Activated CD4-positive, CD25-positive, alpha-beta regulatory T cell treated with anti-CD3 and anti-CD28 coated beads, Interleukin-2, amount 50 U/mL, for 24 hours (primary cell): ENCODE results near the gene POU4F3.
"Not testable (repeated sequence)": the region's sequence is repeated elsewhere in the genome, so short reads cannot be mapped to it uniquely, and the experiment has no call there.

Experiments used
- ATAC-seq, 2 donors: fragments of 150-1000 bp; cut with Tn5 transposase; one replicate each; pipeline ENCODE4 v1.10.0; 2021; ENCODE audit warnings: mild to moderate bottlenecking in 1 of 2, moderate library complexity in 1 of 2

POU4F3 gene, protein sequence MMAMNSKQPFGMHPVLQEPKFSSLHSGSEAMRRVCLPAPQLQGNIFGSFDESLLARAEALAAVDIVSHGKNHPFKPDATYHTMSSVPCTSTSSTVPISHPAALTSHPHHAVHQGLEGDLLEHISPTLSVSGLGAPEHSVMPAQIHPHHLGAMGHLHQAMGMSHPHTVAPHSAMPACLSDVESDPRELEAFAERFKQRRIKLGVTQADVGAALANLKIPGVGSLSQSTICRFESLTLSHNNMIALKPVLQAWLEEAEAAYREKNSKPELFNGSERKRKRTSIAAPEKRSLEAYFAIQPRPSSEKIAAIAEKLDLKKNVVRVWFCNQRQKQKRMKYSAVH

DNA sequence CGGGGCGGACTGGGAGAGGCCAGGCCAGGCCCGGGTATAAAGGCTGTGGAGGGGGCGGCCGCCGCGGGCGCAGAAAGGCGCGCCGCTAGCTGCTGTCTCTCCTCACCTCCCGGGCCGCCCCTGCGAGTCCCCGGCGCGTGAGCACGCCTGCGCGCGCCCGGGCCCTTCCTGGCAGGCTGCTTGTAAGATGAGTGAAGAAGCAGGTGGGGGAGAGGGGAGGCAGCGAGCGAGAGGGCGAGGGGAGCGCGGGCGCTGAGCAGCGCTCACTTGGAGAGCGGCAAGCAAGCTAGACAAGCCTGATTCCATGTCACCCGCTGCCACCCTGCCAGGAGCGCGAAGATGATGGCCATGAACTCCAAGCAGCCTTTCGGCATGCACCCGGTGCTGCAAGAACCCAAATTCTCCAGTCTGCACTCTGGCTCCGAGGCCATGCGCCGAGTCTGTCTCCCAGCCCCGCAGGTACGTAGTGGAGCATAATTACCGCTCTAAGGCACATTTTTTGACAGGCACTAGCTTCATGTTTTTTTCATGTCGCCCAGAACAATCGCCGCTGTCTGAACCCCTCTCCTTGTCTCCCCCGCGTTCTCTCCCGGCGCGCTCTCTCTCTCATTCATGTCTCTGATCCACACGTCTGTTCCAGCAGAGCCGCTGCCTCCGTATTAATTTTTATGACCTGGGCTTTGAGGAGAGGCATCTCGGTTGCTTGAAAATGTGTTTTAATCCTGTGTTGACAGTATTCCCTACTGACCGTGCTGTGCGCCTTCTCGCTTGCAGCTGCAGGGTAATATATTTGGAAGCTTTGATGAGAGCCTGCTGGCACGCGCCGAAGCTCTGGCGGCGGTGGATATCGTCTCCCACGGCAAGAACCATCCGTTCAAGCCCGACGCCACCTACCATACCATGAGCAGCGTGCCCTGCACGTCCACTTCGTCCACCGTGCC is at the start of gene POU4F3:
Gene POU4F3 (plus strand): TSS at position 66 of the 941 bp plus-strand sequence. CDS start 274 bp downstream, at position 340.
- no peak for ATAC-seq

DNA sequence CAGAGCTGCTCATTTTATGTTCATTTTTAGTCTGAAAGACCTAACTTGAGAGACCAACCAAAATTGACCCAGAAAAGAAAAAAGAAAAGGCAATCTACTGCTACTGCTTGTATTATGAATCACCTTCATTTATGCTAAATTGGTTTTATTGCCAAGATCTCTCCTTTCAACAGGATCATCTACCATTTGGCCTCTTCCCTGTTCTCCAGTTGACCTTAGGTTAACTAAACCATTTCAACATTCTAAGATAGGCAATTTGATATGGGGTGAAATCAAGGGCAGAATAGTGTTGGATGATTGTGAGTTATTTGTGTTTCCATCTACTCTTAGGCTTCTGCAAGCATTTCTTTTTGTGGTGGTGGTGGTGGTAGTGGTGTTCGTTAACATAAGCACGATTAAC is 48.3 kb upstream of the POU4F3 start:
- no peak for ATAC-seq

DNA sequence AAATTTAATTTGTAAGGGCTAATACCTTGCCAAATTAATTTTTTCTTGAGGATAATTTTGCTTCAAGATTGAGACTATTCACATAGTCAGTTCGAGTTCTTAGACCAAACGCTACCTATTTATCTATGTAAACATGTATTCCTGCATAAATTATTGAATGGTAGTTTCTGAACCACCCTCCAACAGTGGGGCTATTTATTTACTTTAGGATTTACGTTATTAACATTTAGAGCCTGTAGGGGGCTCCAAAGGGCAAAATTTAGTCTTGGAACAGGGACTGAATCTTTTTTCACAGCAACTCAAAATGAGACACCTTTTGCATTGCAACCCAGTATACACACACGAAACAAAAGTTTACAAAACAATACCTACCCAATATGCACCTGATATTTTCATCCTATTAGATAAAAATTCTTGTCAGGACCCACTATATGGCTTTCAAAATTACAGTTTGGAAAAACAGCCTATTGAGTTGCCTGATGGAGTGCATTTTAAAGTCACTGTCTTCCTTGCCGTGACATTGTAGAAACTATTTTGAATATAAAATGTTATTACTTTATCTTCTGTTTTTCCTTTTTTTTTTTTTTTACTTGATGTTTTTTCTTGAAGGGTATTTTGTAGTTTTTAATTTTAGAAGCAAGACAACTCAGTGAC is 47.1 kb upstream of the POU4F3 start:
- ATAC-seq, result peak; percentile 49 to 53

DNA sequence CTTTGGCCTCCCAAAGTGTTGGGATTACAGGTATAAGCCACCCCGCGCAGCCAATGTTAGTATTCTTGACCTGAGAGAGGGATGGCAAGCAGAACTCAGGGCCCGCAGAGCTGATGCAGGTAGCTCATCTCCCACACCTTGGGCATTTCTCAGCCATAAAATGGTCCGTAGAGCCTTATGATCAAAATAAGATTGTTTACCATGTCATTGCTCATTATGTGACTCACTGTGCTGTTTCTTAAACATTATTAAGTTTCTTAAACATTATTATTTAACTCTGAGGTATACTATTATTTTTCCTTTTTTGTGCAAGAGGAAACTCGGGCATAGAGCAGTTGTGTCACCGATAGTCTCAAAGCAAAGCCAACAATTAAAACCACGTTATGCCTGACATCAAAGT is 42.4 kb upstream of the POU4F3 start:
- no peak for ATAC-seq

DNA sequence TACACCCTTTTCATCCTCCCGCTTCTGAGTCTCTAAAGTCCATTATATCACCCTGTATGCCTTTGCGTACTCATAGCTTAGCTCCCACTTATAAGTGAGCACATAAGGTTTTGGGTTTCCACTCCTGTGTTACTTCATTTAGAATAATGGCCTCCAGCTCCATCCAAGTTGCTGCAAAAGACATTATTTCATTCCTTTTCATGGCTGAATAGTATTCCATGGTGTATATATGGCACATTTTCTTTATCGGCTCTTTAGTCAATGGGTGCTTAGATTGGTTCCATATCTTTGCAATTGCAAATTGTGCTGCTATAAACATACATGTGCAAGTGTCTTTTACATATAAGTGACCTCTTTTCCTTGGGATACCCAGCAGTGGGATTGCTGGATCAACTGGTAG is 39.7 kb upstream of the POU4F3 start:
- not testable (repeated sequence) for ATAC-seq

DNA sequence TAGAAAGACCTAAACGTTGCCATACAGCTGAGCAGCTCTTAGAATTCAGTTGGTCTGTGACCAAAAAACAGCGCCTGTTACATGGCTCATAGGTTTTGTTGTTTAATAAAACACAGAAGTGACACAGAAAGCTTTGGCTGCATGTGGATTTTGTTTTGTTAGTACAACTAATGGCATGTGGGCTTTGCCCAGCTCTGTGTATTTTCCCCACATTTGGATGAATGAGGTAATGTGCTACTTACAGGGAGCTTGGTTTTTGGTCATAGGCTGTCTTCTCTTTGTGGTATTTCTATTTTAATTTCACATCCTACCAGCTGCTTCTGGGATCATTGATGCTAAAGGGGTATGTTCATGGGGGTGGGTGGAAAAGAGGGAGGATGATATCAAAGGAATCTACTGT is 37.0 kb upstream of the POU4F3 start:
- no peak for ATAC-seq

DNA sequence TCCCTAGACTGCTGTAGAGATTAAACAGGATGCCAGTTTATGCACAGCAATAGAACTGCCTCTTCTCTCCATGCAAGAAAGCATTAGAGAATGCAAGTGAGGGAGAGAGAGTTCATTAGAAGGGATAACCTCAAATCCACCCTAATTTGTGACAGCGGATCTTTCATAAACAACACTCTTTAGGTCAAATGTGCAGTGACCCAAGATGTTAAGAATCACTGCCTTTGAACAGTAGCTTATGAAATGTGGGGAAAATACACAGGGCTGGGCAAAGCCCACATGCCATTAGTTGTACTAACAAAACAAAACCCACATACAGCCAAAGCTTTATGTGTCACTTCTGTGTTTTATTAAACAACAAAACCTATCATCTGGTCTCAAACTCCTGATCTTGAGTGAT is 36.2 kb upstream of the POU4F3 start:
- no peak for ATAC-seq

DNA sequence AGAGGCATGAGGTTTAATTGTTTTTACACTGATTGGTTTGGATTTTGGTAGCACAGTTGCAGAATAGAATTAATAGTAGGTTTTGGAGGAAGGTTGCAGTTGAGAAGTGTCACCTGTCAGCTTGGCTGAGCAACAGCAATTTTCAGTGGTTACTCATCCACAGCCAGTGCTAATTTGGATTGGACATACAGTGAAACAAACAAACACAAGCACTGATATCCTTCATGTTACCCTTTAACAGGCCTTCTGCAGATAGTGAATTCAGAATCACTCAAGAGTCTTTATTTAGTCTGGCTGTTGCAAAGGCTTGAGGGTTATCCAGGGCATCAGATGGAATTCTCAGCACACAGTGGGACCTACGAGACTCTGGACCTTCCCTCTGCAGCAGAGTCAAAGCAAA is 31.8 kb upstream of the POU4F3 start:
- no peak for ATAC-seq

DNA sequence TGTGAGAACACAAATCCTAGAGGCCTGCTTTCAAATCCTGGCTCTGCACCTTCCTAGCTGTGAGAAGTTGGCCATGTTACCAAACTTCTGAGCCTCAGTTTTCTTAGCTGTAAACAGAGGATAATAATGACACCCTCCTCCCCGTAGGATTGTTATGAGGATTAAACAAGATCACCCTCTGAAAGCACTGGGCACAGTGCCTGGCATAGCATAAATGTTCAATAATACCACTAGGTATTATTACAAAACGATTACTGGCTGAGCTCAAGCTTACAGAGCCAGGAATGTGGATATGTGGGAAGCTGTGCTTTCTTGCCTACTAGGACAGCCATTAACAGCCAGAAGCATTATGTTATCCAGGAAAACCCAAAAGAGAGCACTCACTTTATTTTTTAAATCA is 30.8 kb upstream of the POU4F3 start:
- no peak for ATAC-seq

DNA sequence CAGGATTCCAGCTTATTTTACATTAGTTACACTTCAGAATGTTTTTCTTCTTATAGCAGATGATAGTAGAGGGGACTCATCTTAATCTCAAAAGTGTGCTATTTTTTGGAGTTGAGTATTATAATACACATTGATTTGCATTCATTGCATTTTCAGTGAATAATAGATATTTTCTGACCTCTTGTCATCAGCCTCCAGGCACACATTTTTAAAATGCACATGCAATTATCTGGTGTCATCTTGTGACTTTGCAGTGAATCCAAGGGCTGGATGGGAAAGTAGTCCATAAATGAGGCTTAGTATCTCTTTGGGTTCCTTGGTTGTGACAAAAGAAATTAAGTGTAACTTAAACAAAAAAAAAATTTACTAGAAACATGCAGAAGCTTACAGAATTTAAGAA is 28.1 kb upstream of the POU4F3 start:
- no peak for ATAC-seq

DNA sequence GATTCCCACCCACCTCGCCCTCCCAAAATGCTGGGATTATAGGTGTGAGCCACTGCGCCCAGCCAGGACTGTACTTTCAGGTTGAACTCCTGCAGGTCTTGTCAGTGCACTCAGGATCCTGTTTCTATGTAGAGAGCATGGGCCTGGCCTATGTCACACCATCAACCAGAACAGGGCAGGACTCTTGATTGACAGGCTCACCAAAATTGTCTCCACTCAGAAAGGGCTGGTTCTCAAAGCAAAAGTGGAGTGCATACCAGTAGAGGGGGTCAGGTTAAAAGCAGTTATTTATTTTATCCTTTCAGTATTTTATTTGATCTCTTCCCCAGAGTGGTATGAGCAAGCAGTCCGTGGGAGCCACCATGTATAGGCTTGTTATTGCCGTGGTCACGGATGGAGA is 27.4 kb upstream of the POU4F3 start:
- no peak for ATAC-seq

DNA sequence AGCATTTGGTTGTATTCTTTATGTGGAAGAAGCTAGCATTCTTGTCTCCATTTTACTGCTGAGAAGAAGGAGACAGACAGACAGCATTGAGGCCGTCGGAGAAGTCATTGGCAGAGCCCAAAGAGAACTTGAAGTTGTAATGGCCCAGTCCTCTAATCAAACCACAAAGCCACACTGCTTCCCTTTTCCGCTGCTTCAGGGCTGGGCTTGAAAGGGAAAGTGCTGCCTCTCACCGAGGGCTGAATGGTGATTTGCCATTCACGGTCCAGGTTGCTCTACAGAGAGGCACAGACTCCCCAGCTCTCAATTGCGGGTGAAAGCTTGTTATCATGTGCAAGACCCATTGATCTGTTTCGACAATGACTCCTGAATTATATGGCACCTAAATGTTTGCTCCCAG is 25.6 kb upstream of the POU4F3 start:
- ATAC-seq, result no peak

DNA sequence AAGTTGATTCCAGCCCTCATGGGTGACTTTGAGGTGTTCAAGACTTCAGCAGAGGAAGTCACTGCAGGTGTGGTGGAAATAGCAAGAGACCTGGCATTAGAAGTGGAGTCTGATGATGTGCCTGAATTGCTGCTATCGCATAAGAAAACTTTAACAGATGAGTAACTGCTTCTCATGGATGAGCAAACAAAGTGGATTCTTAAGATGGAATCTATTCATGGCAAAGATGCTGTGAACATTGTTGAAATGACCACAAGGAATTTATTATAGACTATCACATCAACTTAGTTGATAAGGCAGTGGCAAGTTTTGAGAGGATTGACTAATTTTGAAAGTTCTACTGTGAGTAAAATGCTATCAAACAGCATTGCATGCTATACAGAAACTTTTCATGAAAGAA is 17.1 kb upstream of the POU4F3 start:
- ATAC-seq, result no peak

DNA sequence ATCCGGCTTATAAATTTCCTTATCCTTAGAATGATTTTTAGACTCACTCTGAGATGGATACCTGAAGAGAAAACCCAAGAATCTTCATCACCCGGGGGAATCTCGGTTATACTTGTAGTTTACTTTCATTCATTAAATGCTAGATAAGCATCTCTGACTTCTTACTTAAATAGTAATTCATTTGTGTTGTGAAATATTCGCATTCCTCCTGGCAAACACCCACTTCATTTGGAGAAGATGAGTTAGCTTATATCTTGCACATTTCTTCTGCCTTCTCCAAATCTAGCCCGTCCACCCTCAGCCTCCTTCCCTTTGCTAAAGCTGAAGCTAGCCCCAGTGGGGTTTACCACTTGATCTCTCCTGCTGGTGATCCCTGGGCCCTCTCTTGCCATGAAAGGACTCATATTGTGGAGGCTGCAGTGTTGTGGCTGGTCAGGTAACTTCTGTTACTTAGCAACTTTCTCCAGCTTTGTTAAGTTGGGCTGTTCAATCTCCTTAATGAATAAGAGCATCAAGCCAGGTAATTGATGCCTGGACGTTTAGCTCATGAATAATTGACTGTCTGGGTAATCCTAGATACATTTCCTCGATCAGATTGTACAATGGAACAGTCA is 11.3 kb upstream of the POU4F3 start:
- no peak for ATAC-seq

DNA sequence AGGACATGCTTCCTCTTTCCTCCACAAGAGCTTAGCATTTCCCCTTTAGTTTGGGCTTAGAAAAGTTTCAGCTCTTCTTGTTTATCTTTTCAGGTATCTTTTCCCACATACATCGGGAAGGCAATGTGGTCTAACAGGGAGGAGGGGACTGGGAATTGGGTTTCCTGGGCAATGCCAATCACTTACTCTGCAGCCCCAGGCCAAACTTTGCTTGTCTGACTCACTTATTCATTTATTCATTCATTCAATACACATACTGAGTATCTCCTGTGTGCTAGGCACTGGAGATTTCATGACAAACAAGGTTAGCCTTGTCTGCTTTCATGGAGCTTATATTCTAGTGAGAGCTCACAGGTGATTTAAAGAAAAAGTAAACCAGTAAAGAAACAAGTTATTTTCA is 10.7 kb upstream of the POU4F3 start:
- no peak for ATAC-seq

DNA sequence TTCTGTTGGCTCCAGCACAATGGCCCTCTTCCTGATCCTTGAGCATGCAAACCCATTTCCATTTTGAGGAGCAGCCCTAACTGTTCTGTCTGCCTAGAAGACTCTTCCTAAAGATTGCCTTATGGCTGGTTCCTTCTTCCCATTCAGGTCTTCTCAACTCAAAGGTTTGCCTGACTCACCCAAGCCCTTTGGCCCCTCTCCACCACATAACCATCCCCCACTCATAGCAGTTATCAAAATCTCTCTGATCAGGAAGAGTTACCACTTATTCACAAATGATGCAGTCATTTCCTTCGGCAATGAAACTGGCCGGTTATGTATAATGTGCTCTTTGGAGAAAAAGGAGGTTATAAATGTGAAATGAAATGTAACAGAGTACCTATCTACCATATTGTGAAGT is 8.9 kb upstream of the POU4F3 start:
- no peak for ATAC-seq

DNA sequence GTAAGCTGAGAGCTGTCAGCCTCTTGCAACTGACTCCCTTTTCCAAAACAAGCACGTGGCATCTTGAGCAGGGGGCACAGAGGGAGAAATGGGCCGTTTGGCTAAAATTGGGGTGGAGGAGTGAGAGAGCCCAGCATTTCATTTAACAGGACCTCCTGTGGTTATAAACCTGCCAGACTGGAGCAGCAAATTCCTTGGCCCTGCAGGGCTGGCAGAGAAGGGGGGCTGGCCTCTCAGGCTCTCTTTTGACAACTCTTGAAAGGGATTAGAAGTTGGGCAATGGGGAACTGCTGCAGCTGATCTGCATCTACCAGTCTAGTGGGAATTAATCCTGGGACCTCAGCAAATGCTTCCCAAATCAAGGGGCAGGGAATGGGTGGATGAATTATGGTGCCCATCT is 7.2 kb upstream of the POU4F3 start:
- no peak for ATAC-seq

DNA sequence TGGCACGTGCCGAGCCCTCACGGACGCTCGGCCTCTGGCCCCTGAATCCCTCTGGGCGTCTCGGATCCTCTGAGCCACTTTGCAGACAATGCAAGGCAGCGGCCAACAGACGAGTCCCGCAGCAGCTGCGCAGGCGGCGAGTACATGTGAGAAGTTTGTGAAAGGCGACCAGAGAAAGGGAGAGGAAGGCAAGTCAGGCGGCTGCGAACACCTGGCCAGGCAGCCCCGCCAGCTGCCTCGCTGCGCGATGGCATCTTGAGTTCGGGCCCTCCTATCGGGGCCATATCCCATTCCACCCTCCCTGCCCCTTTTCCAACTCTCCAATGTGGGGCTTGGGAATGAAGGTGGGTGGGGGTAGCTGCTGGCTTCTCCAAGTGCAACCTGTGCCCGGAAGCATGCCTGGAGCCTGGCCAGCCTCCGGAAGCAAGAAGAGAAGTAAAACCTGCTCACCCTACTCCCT is 4.5 kb upstream of the POU4F3 start:
- ATAC-seq, result no peak

DNA sequence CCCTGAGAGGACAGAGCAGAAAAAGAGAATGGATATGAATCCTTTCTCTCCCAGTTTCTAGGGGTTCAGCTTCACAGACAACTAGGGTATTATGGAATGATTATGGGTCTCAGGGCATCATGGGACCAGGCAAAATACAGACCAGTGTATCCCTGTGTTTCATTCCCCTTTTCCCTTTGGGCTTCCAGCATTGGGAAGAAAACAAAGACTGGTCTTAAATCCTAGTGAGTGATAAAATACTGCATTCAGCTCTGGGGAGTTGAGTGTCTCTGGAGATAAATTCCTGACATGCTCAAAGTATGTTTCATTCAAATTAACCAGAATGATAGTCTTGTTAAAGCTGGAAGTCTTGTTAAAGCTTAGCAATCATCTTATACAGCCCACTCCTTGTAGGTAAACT is 2.4 kb upstream of the POU4F3 start:
- ATAC-seq, result no peak

DNA sequence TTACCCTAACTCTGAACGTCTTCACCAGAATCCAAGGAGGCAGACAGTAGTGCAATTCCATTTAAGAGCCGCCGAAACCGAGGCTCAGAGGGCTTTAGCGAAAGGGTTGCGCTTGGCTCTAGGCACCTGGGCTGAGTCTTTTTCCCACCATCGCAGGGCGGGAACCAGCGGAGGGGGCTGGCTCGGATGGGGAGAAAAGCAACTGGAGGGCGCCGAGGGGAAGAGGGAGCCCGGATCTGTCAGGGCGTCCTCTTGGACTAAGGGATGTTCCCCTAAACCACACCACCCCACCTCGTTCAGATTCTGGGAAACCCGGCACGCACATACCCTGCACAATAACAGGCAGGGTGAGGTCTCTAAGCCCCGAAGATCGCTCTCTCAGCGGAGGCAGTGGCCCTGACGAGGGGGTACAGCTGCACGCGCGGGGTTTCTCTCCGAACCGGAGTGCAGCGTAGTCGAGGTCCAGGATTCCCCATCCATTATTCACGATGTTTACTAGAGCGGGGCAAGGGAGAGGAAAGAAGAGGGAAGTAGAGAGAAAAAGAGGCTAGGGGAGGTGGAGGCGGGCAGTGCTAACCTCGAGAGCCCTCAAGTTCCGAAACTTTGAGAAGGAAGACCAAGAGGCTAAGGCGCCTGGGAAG is 1.3 kb upstream of the POU4F3 start:
- ATAC-seq, result no peak

DNA sequence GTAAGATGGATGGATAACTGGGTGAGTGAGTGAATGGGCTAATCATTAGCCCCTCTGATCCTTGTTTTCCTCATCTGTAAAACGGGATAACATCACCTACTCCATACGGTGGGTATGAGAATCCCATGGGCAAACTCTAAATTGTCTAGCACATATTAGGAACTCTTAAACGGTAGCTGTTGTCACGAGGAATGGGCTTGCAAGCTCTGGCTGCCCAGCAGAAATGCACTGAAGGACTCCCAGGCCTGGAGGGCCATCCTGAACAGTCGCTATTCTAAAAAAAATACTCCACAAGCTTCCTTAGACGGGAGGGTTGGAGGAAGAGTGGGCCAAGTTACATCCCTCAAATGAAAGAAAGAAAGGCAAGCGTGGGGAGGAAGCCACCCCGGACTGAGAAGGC is 711 bp upstream of the POU4F3 start:
- ATAC-seq, result no peak

DNA sequence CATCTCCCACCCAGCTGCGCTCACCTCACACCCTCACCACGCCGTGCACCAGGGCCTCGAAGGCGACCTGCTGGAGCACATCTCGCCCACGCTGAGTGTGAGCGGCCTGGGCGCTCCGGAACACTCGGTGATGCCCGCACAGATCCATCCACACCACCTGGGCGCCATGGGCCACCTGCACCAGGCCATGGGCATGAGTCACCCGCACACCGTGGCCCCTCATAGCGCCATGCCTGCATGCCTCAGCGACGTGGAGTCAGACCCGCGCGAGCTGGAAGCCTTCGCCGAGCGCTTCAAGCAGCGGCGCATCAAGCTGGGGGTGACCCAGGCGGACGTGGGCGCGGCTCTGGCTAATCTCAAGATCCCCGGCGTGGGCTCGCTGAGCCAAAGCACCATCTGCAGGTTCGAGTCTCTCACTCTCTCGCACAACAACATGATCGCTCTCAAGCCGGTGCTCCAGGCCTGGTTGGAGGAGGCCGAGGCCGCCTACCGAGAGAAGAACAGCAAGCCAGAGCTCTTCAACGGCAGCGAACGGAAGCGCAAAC is 1.1 kb downstream of the POU4F3 start:
- no peak for ATAC-seq
